Body of pancreas (tissue), 4 donors: ENCODE results near the gene SLC26A3.

ENCODE experiments used
- POLR2A ChIP-seq, 3 donors: fragments of 450-650 bp; IDR thresholded peaks; one replicate each; pipeline ENCODE4 v1.6.1; 2016; ENCODE audit warnings: antibody characterized with exemption in 3 of 3, mild to moderate bottlenecking in 2 of 3
- TF ChIP-seq, protein P1 (sequence below), 7 experiments: fragments of 450-650 bp in 4 of 7; fragments of 200-600 bp in 3 of 7; sonication (generic) in 3 of 7; IDR thresholded peaks; one replicate each; pipeline ENCODE4 v1.5.1; 2016 to 2019; ENCODE audit warnings: antibody characterized with exemption in 7 of 7

DNA sequence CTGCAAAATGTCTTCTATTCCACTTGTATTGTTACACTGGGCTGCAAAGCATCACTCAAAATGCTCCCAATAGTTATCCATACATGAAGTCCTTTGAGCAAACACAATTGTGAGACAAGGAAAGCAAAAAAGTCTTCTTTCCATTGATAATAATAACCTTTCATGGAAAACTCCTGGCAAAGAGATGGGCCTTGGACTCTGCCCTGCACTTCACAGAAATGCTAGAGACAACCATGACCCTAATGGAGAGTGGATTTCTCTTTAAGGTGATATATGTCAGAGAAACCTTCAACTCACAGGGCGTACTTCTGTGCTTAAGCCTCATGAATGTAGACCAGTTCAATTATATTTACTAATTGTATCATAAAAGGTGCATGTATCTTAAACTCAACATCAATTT is 19.4 kb downstream of the SLC26A3 start:
- TF ChIP-seq, protein P1, sequence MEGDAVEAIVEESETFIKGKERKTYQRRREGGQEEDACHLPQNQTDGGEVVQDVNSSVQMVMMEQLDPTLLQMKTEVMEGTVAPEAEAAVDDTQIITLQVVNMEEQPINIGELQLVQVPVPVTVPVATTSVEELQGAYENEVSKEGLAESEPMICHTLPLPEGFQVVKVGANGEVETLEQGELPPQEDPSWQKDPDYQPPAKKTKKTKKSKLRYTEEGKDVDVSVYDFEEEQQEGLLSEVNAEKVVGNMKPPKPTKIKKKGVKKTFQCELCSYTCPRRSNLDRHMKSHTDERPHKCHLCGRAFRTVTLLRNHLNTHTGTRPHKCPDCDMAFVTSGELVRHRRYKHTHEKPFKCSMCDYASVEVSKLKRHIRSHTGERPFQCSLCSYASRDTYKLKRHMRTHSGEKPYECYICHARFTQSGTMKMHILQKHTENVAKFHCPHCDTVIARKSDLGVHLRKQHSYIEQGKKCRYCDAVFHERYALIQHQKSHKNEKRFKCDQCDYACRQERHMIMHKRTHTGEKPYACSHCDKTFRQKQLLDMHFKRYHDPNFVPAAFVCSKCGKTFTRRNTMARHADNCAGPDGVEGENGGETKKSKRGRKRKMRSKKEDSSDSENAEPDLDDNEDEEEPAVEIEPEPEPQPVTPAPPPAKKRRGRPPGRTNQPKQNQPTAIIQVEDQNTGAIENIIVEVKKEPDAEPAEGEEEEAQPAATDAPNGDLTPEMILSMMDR (IDR thresholded peaks at IDR 0.05) = no peak
- no peak for TF ChIP-seq POLR2A (IDR thresholded peaks at IDR 0.05)
